Measurements from ENCODE around the gene PFDN6. TPM values are rescaled to one million over a fixed set of nuclear protein-coding genes. Genes with fewer than 3 reads are reported as not detected.

Gene PFDN6
- total RNA-seq, 1 experiment from 2014 or later, result 95.7 TPM

- POLR2A ChIA-PET, result no interaction called here
- H3K9me3 Mint-ChIP-seq, result no peaks in the 10 kb centered on the region
- H3K27ac Mint-ChIP-seq, result no peak overlapping the region
- DNase-seq (ENCODE audit: low spot score), result no peak
- no peak for ATAC-seq
- H3K36me3 Mint-ChIP-seq, result peaks cover 26% of the 10 kb centered on the region
- peaks cover 12% of the 10 kb centered on the region for H3K27me3 Mint-ChIP-seq (ENCODE audit: low read depth)
- H3K4me1 Mint-ChIP-seq, result peaks cover 18% of the 10 kb centered on the region
- CTCF ChIA-PET, result no interaction called here
- H3K4me3 Mint-ChIP-seq, result no peak overlapping the region
- TF ChIP-seq GABPB1 (CRISPR knock-in tag; IDR thresholded peaks at IDR 0.05) (no peak), JUN (CRISPR knock-in tag; IDR thresholded peaks at IDR 0.05) (no peak), HMGA2 (CRISPR knock-in tag; IDR thresholded peaks at IDR 0.05) (no peak)
These were observed 36.6 kb upstream of the PFDN6 start for GRCh38 chr6:33252759-33253158.

GRCh38 chr6:33254591-33254990 is 34.8 kb upstream of the PFDN6 start:
- Mint-ChIP-seq H3K9me3 (no peaks in the 10 kb centered on the region), H3K36me3 (peaks cover 37% of the 10 kb centered on the region), H3K27me3 (ENCODE audit: low read depth) (no peaks in the 10 kb centered on the region), H3K4me1 (peaks cover 8% of the 10 kb centered on the region), H3K27ac (no peak overlapping the region), H3K4me3 (no peak overlapping the region)
- ChIA-PET POLR2A (interaction anchor here (0.7 kb wide), 1 partner anchor 129 kb away, joined by 4 read pairs; no protein-coding TSS in a partner anchor), CTCF (interaction anchor here (0.7 to 0.9 kb wide), 4 partner anchors 13 to 206 kb away, joined by 3 to 5 read pairs (median 4); partner anchors contain the start of gene WDR46)
- ATAC-seq (no peak), DNase-seq (ENCODE audit: low spot score) (no peak)
- TF ChIP-seq MXD4 (CRISPR knock-in tag; IDR thresholded peaks at IDR 0.05; ENCODE audit: borderline replicate concordance) (no peak), FOXP1 (CRISPR knock-in tag; IDR thresholded peaks at IDR 0.05; ENCODE audit: borderline replicate concordance) (no peak), ZNF416 (CRISPR knock-in tag; IDR thresholded peaks at IDR 0.05) (no peak), ZNF232 (CRISPR knock-in tag; IDR thresholded peaks at IDR 0.05) (no peak), ZNF532 (CRISPR knock-in tag; IDR thresholded peaks at IDR 0.05; ENCODE audit: borderline replicate concordance) (no peak), FOXP4 (CRISPR knock-in tag; IDR thresholded peaks at IDR 0.05) (no peak), EMX1 (CRISPR knock-in tag; IDR thresholded peaks at IDR 0.05) (no peak), HMGXB4 (CRISPR knock-in tag; IDR thresholded peaks at IDR 0.05) (no peak), RORB (CRISPR knock-in tag; IDR thresholded peaks at IDR 0.05) (no peak), SMAD3 (CRISPR knock-in tag; IDR thresholded peaks at IDR 0.05; ENCODE audit: borderline replicate concordance) (no peak)
- TF ChIP-seq, protein P1, sequence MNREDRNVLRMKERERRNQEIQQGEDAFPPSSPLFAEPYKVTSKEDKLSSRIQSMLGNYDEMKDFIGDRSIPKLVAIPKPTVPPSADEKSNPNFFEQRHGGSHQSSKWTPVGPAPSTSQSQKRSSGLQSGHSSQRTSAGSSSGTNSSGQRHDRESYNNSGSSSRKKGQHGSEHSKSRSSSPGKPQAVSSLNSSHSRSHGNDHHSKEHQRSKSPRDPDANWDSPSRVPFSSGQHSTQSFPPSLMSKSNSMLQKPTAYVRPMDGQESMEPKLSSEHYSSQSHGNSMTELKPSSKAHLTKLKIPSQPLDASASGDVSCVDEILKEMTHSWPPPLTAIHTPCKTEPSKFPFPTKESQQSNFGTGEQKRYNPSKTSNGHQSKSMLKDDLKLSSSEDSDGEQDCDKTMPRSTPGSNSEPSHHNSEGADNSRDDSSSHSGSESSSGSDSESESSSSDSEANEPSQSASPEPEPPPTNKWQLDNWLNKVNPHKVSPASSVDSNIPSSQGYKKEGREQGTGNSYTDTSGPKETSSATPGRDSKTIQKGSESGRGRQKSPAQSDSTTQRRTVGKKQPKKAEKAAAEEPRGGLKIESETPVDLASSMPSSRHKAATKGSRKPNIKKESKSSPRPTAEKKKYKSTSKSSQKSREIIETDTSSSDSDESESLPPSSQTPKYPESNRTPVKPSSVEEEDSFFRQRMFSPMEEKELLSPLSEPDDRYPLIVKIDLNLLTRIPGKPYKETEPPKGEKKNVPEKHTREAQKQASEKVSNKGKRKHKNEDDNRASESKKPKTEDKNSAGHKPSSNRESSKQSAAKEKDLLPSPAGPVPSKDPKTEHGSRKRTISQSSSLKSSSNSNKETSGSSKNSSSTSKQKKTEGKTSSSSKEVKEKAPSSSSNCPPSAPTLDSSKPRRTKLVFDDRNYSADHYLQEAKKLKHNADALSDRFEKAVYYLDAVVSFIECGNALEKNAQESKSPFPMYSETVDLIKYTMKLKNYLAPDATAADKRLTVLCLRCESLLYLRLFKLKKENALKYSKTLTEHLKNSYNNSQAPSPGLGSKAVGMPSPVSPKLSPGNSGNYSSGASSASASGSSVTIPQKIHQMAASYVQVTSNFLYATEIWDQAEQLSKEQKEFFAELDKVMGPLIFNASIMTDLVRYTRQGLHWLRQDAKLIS (CRISPR knock-in tag; IDR thresholded peaks at IDR 0.05; ENCODE audit: borderline replicate concordance), result no peak
